ENCODE data around the gene USP4.

USP4 gene

DNA sequence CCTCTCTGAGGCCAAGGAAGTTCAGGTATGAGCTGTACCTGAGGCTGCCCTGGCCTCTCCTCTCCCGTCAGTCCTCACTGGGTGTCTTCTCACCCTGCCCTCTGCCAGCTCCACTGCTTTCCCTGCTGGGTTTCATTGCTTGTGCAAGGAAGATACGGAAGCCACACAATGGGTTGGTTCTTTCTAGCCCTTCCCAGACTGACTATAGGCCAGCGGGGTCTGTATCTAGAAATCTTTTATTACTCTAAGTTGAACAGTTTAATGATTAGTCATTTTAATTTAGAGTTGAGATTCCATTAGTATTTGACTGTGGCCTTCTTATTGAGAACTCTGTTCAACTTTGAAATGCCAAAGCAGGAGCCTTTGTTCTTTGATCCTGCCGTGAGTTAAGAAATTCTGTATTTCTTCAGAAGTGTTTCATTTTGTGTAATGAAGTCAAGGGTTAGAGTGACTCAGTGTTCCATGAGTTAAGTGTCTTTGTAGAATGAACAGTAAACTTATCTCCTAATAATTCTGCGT, 79.0 kb downstream of the USP4 start:
- TF ChIP-seq, protein P1, sequence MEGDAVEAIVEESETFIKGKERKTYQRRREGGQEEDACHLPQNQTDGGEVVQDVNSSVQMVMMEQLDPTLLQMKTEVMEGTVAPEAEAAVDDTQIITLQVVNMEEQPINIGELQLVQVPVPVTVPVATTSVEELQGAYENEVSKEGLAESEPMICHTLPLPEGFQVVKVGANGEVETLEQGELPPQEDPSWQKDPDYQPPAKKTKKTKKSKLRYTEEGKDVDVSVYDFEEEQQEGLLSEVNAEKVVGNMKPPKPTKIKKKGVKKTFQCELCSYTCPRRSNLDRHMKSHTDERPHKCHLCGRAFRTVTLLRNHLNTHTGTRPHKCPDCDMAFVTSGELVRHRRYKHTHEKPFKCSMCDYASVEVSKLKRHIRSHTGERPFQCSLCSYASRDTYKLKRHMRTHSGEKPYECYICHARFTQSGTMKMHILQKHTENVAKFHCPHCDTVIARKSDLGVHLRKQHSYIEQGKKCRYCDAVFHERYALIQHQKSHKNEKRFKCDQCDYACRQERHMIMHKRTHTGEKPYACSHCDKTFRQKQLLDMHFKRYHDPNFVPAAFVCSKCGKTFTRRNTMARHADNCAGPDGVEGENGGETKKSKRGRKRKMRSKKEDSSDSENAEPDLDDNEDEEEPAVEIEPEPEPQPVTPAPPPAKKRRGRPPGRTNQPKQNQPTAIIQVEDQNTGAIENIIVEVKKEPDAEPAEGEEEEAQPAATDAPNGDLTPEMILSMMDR (IDR thresholded peaks at IDR 0.05; ENCODE audit: control extremely low read depth, extremely low read depth, low read depth, missing control alignments) = no peak
- POLR2A ChIA-PET = no interaction called here
- CTCF ChIA-PET = no interaction called here
- no peak for DNase-seq (ENCODE audit: extremely low spot score)

DNA sequence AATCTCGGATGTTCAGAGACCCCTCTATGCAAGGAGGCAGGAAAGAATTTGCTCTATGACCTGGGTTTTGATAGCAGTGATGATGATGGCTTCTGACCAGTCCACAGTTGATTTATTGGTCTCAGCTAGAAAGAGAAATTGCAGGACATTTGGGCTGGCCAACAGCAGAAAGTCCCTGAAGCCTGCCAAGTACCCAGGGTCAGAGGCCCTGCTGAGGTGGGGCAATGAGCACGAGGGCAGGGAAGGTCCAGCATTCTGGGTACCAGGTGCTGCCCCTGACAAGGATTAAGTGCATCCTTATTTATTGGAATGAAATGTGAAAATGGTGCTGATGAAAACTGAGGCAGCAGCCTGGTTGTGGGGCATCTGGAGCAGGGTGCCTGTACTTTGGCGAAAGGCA, 82.7 kb downstream of the USP4 start:
- DNase-seq (ENCODE audit: extremely low spot score) = no peak
- TF ChIP-seq, protein P1 (IDR thresholded peaks at IDR 0.05; ENCODE audit: control extremely low read depth, extremely low read depth, low read depth, missing control alignments) = no peak
- POLR2A ChIA-PET = no interaction called here
- CTCF ChIA-PET = no interaction called here

DNA sequence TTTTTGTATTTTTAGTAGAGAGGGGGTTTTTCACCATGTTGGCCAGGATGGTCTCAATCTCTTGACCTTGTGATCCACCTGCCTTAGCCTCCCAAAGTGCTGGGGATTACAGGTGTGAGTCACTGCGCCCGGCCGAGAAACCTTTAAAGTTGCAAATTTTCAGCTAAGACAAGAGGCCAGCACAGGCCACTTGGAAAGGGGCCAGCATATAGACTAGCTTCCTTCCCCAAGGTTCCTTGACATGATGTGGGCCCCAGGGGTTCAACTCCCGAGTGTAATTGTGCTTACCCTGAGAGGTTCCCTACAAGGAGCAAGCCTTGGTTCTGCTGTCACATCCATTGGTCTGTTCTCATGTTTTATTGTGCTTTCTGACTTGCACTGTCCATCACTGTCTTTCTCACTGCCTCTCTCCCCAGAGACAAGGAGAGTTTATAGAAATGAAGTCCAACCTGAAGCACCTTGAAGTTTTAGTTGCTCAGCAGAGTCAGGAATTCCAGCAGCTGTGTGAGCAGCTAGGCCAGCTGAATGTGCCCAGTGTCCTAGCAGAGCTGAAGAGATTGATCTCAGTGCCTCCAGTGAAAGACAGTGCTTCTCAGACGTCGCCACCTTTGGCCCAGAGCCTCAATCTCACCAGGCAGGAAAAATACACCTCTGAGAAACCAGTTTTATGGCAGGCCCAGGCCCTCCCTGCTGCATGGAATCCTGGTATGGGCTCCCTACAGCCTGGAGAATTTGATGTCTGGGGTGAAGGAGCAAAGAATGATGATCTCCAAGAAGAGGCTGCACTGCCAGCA, 83.9 kb downstream of the USP4 start:
- DNase-seq (ENCODE audit: extremely low spot score) = no peak
- CTCF ChIA-PET = interaction anchor here (1.3 to 1.4 kb wide), 2 partner anchors 10 to 14 kb away, joined by 3 read pairs; no protein-coding TSS in a partner anchor
- TF ChIP-seq, protein P1 (IDR thresholded peaks at IDR 0.05; ENCODE audit: control extremely low read depth, extremely low read depth, low read depth, missing control alignments) = no peak
- POLR2A ChIA-PET = interaction anchor here (0.9 to 1.0 kb wide), 2 partner anchors 12 to 84 kb away, joined by 4 to 5 read pairs; partner anchors contain the start of gene USP4

DNA sequence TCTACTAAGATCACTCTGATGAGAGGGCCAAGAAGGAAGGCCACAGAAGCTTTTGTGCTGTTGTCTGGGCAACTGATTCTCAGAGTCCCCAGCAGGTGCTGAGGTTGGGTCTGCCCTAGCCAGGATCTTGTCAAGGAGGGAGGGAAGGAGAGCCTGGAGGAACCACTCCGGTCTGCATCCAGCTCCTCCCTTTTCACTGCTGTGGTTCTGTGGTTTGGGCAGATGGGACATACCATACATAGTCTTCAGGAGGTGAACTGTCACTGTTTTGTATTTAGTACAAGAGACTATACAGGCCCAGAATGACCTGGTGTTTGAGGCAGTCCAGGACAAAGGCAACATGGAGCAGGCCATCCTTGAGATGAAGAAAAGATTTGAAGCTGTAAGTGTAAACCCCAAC, 84.7 kb downstream of the USP4 start:
- POLR2A ChIA-PET = interaction anchor here (0.6 to 1.0 kb wide), 3 partner anchors 13 to 84 kb away, joined by 3 to 5 read pairs (median 4); partner anchors contain the start of gene USP4
- no peak for DNase-seq (ENCODE audit: extremely low spot score)
- TF ChIP-seq, protein P1 (IDR thresholded peaks at IDR 0.05; ENCODE audit: control extremely low read depth, extremely low read depth, low read depth, missing control alignments) = no peak
- CTCF ChIA-PET = interaction anchor here (1.3 to 1.4 kb wide), 2 partner anchors 10 to 15 kb away, joined by 3 read pairs; no protein-coding TSS in a partner anchor

DNA sequence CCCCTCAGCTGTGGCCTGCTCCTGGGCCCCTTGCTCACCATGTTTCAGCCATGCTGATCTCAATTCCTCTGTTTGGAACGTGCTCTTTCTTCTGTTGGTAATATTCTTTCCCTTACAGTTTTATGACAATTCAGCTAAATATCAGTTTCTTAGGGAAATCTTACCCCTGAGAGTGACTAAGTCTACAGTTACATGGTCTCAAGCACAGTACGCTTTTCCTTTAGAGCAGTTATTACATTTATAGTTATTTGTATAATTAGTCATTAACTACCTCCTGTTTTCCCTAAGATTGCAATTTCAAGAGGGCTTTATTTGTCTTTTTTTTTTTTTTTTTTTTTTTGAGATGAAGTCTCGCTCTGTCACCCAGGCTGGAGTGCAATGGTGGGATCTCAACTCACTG, 86.3 kb downstream of the USP4 start:
- TF ChIP-seq, protein P1 (IDR thresholded peaks at IDR 0.05; ENCODE audit: control extremely low read depth, extremely low read depth, low read depth, missing control alignments) = no peak
- ChIA-PET CTCF (no interaction called here), POLR2A (no interaction called here)
- DNase-seq (ENCODE audit: extremely low spot score) = peak; percentile 2

DNA sequence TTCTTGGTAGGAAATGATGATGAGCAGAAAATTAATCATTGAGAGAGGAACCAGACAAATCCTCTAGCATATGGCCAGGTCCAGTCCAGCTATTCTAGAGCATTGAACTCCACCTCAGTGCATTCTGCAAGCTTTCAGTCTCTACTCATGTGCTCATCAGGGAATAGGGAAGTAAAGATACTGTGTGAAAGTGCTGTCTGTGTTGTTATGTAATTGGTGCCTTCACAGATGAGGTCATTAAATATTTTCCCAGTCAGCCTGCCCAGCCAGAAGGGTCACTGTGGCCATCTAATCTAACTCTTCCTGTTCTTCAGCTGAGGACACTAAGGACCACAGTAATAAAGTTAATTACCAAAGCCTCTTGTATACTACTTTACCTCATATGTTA, 91.0 kb downstream of the USP4 start:
- ChIA-PET POLR2A (no interaction called here), CTCF (no interaction called here)
- TF ChIP-seq, protein P1 (IDR thresholded peaks at IDR 0.05; ENCODE audit: control extremely low read depth, extremely low read depth, low read depth, missing control alignments) = no peak
- DNase-seq (ENCODE audit: extremely low spot score) = peak; percentile 38

Measured in GM10248 (cell line).